ENCODE results near the gene USP17L22.
"Not testable (repeated sequence)": the region's sequence is repeated elsewhere in the genome, so short reads cannot be mapped to it uniquely, and the experiment has no call there.

Gene USP17L22

GRCh38 chr4:9267319-9267718 lies at the start of gene USP17L22:
TSS of gene USP17L22 (plus strand) at chr4:9267619. CDS start at chr4:9267619, 0 bp downstream.
- not testable (repeated sequence) for DNase-seq (ENCODE audit: low read depth)

- not testable (repeated sequence) for DNase-seq (ENCODE audit: low read depth)
Observed at GRCh38 chr4:9219852-9220251, 47.6 kb upstream of the USP17L22 start, which contains the start of gene USP17L12. TSS of gene USP17L12 (plus strand) at chr4:9220152. CDS start at chr4:9220152, 0 bp downstream.

GRCh38 chr4:9224596-9224995 lies 42.8 kb upstream of the USP17L22 start, which contains the start of gene USP17L13:
TSS of gene USP17L13 (plus strand) at chr4:9224896. CDS start at chr4:9224896, 0 bp downstream.
- DNase-seq (ENCODE audit: low read depth) = not testable (repeated sequence)

- DNase-seq (ENCODE audit: low read depth) = not testable (repeated sequence)
Observed at GRCh38 chr4:9230249-9230648, 37.2 kb upstream of the USP17L22 start.

GRCh38 chr4:9234085-9234484 lies 33.3 kb upstream of the USP17L22 start, which contains the start of gene USP17L15:
TSS of gene USP17L15 (plus strand) at chr4:9234385. CDS start at chr4:9234385, 0 bp downstream.
- not testable (repeated sequence) for DNase-seq (ENCODE audit: low read depth)

GRCh38 chr4:9238461-9238860 lies 29.0 kb upstream of the USP17L22 start:
- DNase-seq (ENCODE audit: low read depth) = not testable (repeated sequence)

- not testable (repeated sequence) for DNase-seq (ENCODE audit: low read depth)
Observed at GRCh38 chr4:9243579-9243978, 23.8 kb upstream of the USP17L22 start, which contains the start of gene USP17L17. TSS of gene USP17L17 (plus strand) at chr4:9243879. CDS start at chr4:9243879, 0 bp downstream.

- DNase-seq (ENCODE audit: low read depth) = not testable (repeated sequence)
Observed at GRCh38 chr4:9247953-9248680, 19.3 kb upstream of the USP17L22 start, which contains the start of gene USP17L18. TSS of gene USP17L18 (plus strand) at chr4:9248630. CDS start at chr4:9248630, 0 bp downstream.

- DNase-seq (ENCODE audit: low read depth) = not testable (repeated sequence)
Observed at GRCh38 chr4:9253078-9253477, 14.3 kb upstream of the USP17L22 start, which contains the start of gene USP17L19. TSS of gene USP17L19 (plus strand) at chr4:9253378. CDS start at chr4:9253378, 0 bp downstream.

GRCh38 chr4:9257824-9258223 lies 9.6 kb upstream of the USP17L22 start, which contains the start of gene USP17L20:
TSS of gene USP17L20 (plus strand) at chr4:9258124. CDS start at chr4:9258124, 0 bp downstream.
- DNase-seq (ENCODE audit: low read depth) = not testable (repeated sequence)

GRCh38 chr4:9262572-9262971 lies 4.8 kb upstream of the USP17L22 start, which contains the start of gene USP17L21:
TSS of gene USP17L21 (plus strand) at chr4:9262872. CDS start at chr4:9262872, 0 bp downstream.
- not testable (repeated sequence) for DNase-seq (ENCODE audit: low read depth)

GRCh38 chr4:9271719-9272118 lies 4.3 kb downstream of the USP17L22 start:
- not testable (repeated sequence) for DNase-seq (ENCODE audit: low read depth)

All from stimulated activated CD8-positive, alpha-beta memory T cell treated with anti-CD3 and anti-CD28 coated beads, Interleukin-15, amount 100 ng/mL, for 24 hours (primary cell).